GM23338 (cell line): ENCODE results near the gene ABHD10. TPM values are rescaled to one million over a fixed set of nuclear protein-coding genes. Genes with fewer than 3 reads are reported as not detected.

ENCODE experiments used
- ATAC-seq: fragments of 200-7000 bp; cut with Tn5 transposase; 3 replicates; pipeline ENCODE4 v1.9.1; 2020
- DNase-seq: peaks from one replicate; pipeline ENCODE4 v3.0.0-alpha.2; 2015; ENCODE audit warnings: low spot score
- H2AFZ ChIP-seq: fragments of 200-600 bp; sonication (generic); 2 replicates; pipeline ENCODE4 v1.8.0; 2016; ENCODE audit warnings: antibody characterized with exemption, mild to moderate bottlenecking, moderate library complexity
- H3F3A ChIP-seq: fragments of 200-600 bp; sonication (generic); replicated peaks from 2 replicates; pipeline ENCODE4 v1.8.0; 2017; ENCODE audit warnings: antibody characterized with exemption, mixed run types, low read depth
- H3K27ac ChIP-seq: fragments of 200-600 bp; sonication (generic); 2 replicates; pipeline ENCODE4 v1.6.1; 2016; ENCODE audit warnings: low read depth
- H3K27me3 ChIP-seq: fragments of 200-600 bp; sonication (generic); 2 replicates; pipeline ENCODE4 v1.8.0; 2016; ENCODE audit warnings: mild to moderate bottlenecking, mixed run types, moderate library complexity; ENCODE audit not compliant: insufficient read depth
- H3K36me3 ChIP-seq: fragments of 200-600 bp; sonication (generic); 2 replicates; pipeline ENCODE4 v1.8.0; 2016; ENCODE audit warnings: mild to moderate bottlenecking; ENCODE audit not compliant: insufficient read depth
- H3K4me1 ChIP-seq: fragments of 200-600 bp; sonication (generic); 2 replicates; pipeline ENCODE4 v1.8.0; 2016; ENCODE audit warnings: mild to moderate bottlenecking, moderate library complexity; ENCODE audit not compliant: insufficient read depth
- H3K4me2 ChIP-seq: fragments of 200-600 bp; sonication (generic); 2 replicates; pipeline ENCODE4 v1.7.1; 2017; ENCODE audit warnings: mixed run types
- H3K4me3 ChIP-seq: fragments of 200-600 bp; sonication (generic); 2 replicates; pipeline ENCODE4 v1.6.1; 2016; ENCODE audit warnings: mixed run types
- H3K79me2 ChIP-seq: fragments of 200-600 bp; sonication (generic); replicated peaks from 2 replicates; pipeline ENCODE4 v1.8.0; 2017; ENCODE audit warnings: mild to moderate bottlenecking; ENCODE audit not compliant: insufficient read depth
- H3K9me2 ChIP-seq: fragments of 200-600 bp; sonication (generic); 2 replicates; pipeline ENCODE4 v1.8.0; 2017; ENCODE audit not compliant: insufficient read depth
- H4K20me1 ChIP-seq: fragments of 200-600 bp; sonication (generic); replicated peaks from 2 replicates; pipeline ENCODE4 v1.8.0; 2017; ENCODE audit warnings: mild to moderate bottlenecking; ENCODE audit not compliant: insufficient read depth
- H3K27ac Mint-ChIP-seq: 2 replicates; pipeline ENCODE4 v1.8.0; 2020; ENCODE audit warnings: inconsistent platforms, mild to moderate bottlenecking, moderate library complexity, mixed read lengths
- H3K27me3 Mint-ChIP-seq: 3 replicates; pipeline ENCODE4 v1.8.0; 2022; ENCODE audit warnings: low read depth, mild to moderate bottlenecking, moderate library complexity, mixed read lengths, inconsistent platforms; ENCODE audit not compliant: insufficient read depth, poor library complexity
- H3K36me3 Mint-ChIP-seq: 3 replicates; pipeline ENCODE4 v1.8.0; 2021; ENCODE audit warnings: low read depth, mild to moderate bottlenecking, inconsistent platforms, moderate library complexity, mixed read lengths
- H3K4me1 Mint-ChIP-seq: 3 replicates; pipeline ENCODE4 v1.8.0; 2020; ENCODE audit warnings: mild to moderate bottlenecking, inconsistent platforms, mixed read lengths
- H3K4me3 Mint-ChIP-seq: 3 replicates; pipeline ENCODE4 v1.8.0; 2021; ENCODE audit warnings: moderate library complexity, mild to moderate bottlenecking, inconsistent platforms, mixed read lengths
- H3K9me3 Mint-ChIP-seq: 3 replicates; pipeline ENCODE4 v1.8.0; 2020; ENCODE audit warnings: moderate library complexity, mild to moderate bottlenecking, inconsistent platforms, mixed read lengths
- CREB1 ChIP-seq: fragments of 250-450 bp; sonication (Bioruptor Pico); IDR thresholded peaks from 2 replicates; pipeline ENCODE4 v1.5.0; 2020; ENCODE audit warnings: low read depth, mild to moderate bottlenecking, moderate library complexity
- CTCF ChIP-seq, 2 experiments: fragments of 200-600 bp in 1 of 2; sonication (generic) in 1 of 2; conservative IDR thresholded peaks; 2 replicates each; pipeline versions ENCODE4 v1.5.1 to v1.6.1; 2016 to 2017; ENCODE audit warnings: antibody characterized with exemption in 2 of 2, low read depth in 2 of 2, mild to moderate bottlenecking in 2 of 2, moderate library complexity in 1 of 2
- ETS1 ChIP-seq: IDR thresholded peaks from 2 replicates; pipeline ENCODE4 v1.6.1; 2016; ENCODE audit warnings: antibody characterized with exemption
- EZH2 ChIP-seq: fragments of 200-600 bp; sonication (generic); IDR thresholded peaks from one replicate; pipeline ENCODE4 v1.8.0; 2017; ENCODE audit warnings: antibody characterized with exemption, mild to moderate bottlenecking, low read depth; ENCODE audit not compliant: unreplicated experiment
- NANOG ChIP-seq: IDR thresholded peaks from 2 replicates; pipeline ENCODE4 v1.6.1; 2016; ENCODE audit warnings: antibody characterized with exemption, borderline replicate concordance
- POLR2AphosphoS5 ChIP-seq: IDR thresholded peaks from 2 replicates; pipeline ENCODE4 v1.6.1; 2016; ENCODE audit warnings: antibody characterized with exemption, low read depth
- REST ChIP-seq: IDR thresholded peaks from one replicate; pipeline ENCODE4 v1.6.1; 2018; ENCODE audit warnings: antibody characterized with exemption; ENCODE audit not compliant: unreplicated experiment
- polyA plus RNA-seq: library from polyadenylated mRNA; unstranded; fragments of >200 nt; fragmentation: Nextera tagmentation; extraction: Ambion mirVana; gene quantifications from 2 replicates; pipeline ENCODE4 v1.2.1, GENCODE V29; 2016
- total RNA-seq: library from RNA; depleted of rRNA; stranded (reverse); fragments of >200 nt; shearing (Covaris generic); gene quantifications from 2 replicates; pipeline ENCODE4 v1.2.3, GENCODE V29; 2014

The ABHD10 gene
- total and polyA plus RNA-seq, 2 experiments from 2014 or later, result 16.9 to 28.0 TPM

GRCh38 chr3:111952866-111953450, 25.9 kb upstream of the ABHD10 start:
- no peak for DNase-seq
- Mint-ChIP-seq H3K27ac (no peak overlapping the region), H3K36me3 (no peaks in the 10 kb centered on the region; the same call in 2 of the 3 replicates), H3K27me3 (peaks cover 4% of the 10 kb centered on the region), H3K9me3 (no peaks in the 10 kb centered on the region), H3K4me3 (no peak overlapping the region), H3K4me1 (peaks cover 33% of the 10 kb centered on the region)
- H3K36me3 ChIP-seq, result no peaks in the 10 kb centered on the region
- H4K20me1 ChIP-seq, result no peaks in the 10 kb centered on the region
- ATAC-seq, result no peak
- no peaks in the 10 kb centered on the region for H3F3A ChIP-seq
- H3K4me1 ChIP-seq, result peaks cover 25% of the 10 kb centered on the region
- no peak overlapping the region for H3K4me2 ChIP-seq
- no peaks in the 10 kb centered on the region for H3K9me2 ChIP-seq
- TF ChIP-seq ETS1, result no peak
- TF ChIP-seq CREB1 (CRISPR knock-in tag), result no peak
- TF ChIP-seq REST, result no peak
- TF ChIP-seq EZH2, result no peak
- no peak for TF ChIP-seq POLR2AphosphoS5
- no peak for TF ChIP-seq NANOG
- no peak for TF ChIP-seq CTCF (conservative IDR thresholded peaks at IDR 0.05; ENCODE audit: low read depth in 2 of 2)
- H3K79me2 ChIP-seq, result no peaks in the 10 kb centered on the region
- no peak overlapping the region for H3K4me3 ChIP-seq
- H3K27ac ChIP-seq, result no peak overlapping the region
- H3K27me3 ChIP-seq, result peaks cover 5% of the 10 kb centered on the region; the same call in 1 of the 2 replicates
- H2AFZ ChIP-seq, result no peak overlapping the region
